HG03558 (cell line): ENCODE results near the gene ZNF280A.

ENCODE experiments used
- ATAC-seq: cut with Tn5 transposase; IDR thresholded peaks from one replicate; pipeline ENCODE4 v1.9.1; 2021; ENCODE audit warnings: moderate number of reproducible peaks; ENCODE audit not compliant: unreplicated experiment; ENCODE audit errors: extremely low read depth

Gene ZNF280A

GRCh38 chr22:22520020-22520656 lies at the start of gene ZNF280A:
Gene ZNF280A, minus strand, starts transcription at chr22:22520270. Its CDS starts 4,640 bp downstream, at chr22:22515630.
- ATAC-seq = no peak

- ATAC-seq = no peak
Observed at GRCh38 chr22:22569218-22569617, 49.1 kb upstream of the ZNF280A start.

GRCh38 chr22:22565981-22566380 lies 45.9 kb upstream of the ZNF280A start:
- ATAC-seq = no peak

GRCh38 chr22:22558972-22559603 lies 39.0 kb upstream of the ZNF280A start, which contains the start of gene PRAME:
Gene PRAME, minus strand, starts transcription at chr22:22559265. Its CDS starts 2,433 bp downstream, at chr22:22556832.
- no peak for ATAC-seq

- no peak for ATAC-seq
Observed at GRCh38 chr22:22558071-22558971, 38.3 kb upstream of the ZNF280A start.

- no peak for ATAC-seq
Observed at GRCh38 chr22:22556995-22557925, 37.2 kb upstream of the ZNF280A start.

- ATAC-seq = no peak
Observed at GRCh38 chr22:22556578-22556977, 36.5 kb upstream of the ZNF280A start.

- ATAC-seq = no peak
Observed at GRCh38 chr22:22555596-22555995, 35.5 kb upstream of the ZNF280A start.

- no peak for ATAC-seq
Observed at GRCh38 chr22:22554587-22555284, 34.7 kb upstream of the ZNF280A start.

- ATAC-seq = no peak
Observed at GRCh38 chr22:22553735-22554586, 33.9 kb upstream of the ZNF280A start.

- no peak for ATAC-seq
Observed at GRCh38 chr22:22553141-22553540, 33.1 kb upstream of the ZNF280A start.

GRCh38 chr22:22552630-22553029 lies 32.6 kb upstream of the ZNF280A start:
- no peak for ATAC-seq

GRCh38 chr22:22550789-22551434 lies 30.8 kb upstream of the ZNF280A start:
- ATAC-seq = no peak

GRCh38 chr22:22548910-22549309 lies 28.8 kb upstream of the ZNF280A start:
- ATAC-seq = no peak

GRCh38 chr22:22548317-22548716 lies 28.2 kb upstream of the ZNF280A start:
- no peak for ATAC-seq

- ATAC-seq = no peak
Observed at GRCh38 chr22:22547692-22548300, 27.7 kb upstream of the ZNF280A start.

- no peak for ATAC-seq
Observed at GRCh38 chr22:22547226-22547625, 27.2 kb upstream of the ZNF280A start.

GRCh38 chr22:22546490-22546889 lies 26.4 kb upstream of the ZNF280A start:
- ATAC-seq = no peak
